Measurements from ENCODE around the gene EPB41L4A.
"Not testable (repeated sequence)": the region's sequence is repeated elsewhere in the genome, so short reads cannot be mapped to it uniquely, and the experiment has no call there.

EPB41L4A gene

DNA sequence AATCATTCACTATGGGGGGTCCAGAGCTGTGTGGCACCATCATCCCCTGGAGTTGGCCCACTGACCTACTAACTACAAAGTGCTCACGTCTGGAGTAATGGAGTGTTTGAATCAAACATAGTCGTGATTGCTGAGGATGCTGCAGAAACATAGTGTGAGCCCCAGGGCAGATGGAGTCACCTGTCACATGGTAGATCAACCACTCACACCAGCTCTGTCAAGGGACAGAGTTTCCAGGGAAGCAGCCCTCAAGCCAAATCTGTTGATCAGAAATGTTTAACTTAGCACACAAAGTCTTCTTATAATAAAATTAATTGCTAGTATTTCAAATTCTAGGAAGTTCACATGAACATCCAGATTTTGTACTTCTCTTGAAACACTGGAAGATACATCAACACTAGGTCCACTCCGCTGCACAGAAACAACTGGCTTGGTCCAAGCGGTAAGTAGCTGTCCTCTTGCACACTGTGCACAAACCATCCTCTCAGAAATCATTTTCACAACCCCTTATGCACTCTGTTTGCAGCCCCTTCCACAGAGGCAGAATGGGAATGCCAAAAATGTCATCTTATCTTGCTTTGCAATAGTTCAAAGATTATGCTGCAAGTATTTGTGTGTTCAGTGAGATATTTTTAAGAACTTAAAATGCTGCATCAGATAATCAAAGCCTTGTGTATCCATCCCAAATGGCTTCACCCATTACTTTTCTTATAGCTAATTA is 191.0 kb downstream of the EPB41L4A start:
- H3K27ac ChIP-seq, result no peak overlapping the region
- H3K4me2 ChIP-seq, result no peak overlapping the region
- H2AFZ ChIP-seq (ENCODE audit: low read depth), result no peak overlapping the region
- no peaks in the 10 kb centered on the region for H4K20me1 ChIP-seq (ENCODE audit: insufficient read depth)
- H3K4me1 ChIP-seq (ENCODE audit: low read depth, poor library complexity, severe bottlenecking), result no peaks in the 10 kb centered on the region
- H3K9ac ChIP-seq, result no peak overlapping the region
- no peaks in the 10 kb centered on the region for H3K79me2 ChIP-seq (ENCODE audit: insufficient read depth, low read depth)
- no peaks in the 10 kb centered on the region for H3K36me3 ChIP-seq (ENCODE audit: insufficient read depth)
- TF ChIP-seq, protein P1, sequence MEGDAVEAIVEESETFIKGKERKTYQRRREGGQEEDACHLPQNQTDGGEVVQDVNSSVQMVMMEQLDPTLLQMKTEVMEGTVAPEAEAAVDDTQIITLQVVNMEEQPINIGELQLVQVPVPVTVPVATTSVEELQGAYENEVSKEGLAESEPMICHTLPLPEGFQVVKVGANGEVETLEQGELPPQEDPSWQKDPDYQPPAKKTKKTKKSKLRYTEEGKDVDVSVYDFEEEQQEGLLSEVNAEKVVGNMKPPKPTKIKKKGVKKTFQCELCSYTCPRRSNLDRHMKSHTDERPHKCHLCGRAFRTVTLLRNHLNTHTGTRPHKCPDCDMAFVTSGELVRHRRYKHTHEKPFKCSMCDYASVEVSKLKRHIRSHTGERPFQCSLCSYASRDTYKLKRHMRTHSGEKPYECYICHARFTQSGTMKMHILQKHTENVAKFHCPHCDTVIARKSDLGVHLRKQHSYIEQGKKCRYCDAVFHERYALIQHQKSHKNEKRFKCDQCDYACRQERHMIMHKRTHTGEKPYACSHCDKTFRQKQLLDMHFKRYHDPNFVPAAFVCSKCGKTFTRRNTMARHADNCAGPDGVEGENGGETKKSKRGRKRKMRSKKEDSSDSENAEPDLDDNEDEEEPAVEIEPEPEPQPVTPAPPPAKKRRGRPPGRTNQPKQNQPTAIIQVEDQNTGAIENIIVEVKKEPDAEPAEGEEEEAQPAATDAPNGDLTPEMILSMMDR (conservative IDR thresholded peaks at IDR 0.05; ENCODE audit: low read depth, low read length), result no peak
- no peaks in the 10 kb centered on the region for H3K27me3 ChIP-seq (ENCODE audit: insufficient read depth, low read depth)
- H3K4me3 ChIP-seq (IDR thresholded peaks at IDR 0.05; ENCODE audit: insufficient read depth, low read depth, low read length), result no peak overlapping the region

DNA sequence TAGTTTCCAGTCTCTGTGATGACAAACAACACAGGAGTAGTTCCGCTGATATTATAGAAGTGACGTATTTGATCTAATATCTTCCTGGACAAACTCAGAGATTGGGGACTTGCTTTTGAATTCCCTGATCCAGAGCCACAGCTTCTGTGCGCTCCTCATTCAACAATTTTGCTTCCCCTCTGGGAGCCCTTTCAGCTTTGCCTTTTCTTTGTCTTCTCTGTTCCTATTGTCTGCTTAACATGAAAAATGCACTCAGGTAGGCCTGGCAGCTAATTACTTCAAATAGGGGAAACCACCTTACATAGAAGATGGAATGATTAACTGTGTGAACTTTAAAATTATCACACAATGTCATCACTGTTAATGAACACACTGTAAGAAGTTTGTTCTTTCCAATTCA is 192.9 kb downstream of the EPB41L4A start:
- no peak overlapping the region for H3K27ac ChIP-seq
- H3K4me2 ChIP-seq, result no peak overlapping the region
- no peak overlapping the region for H3K9ac ChIP-seq
- H3K4me3 ChIP-seq (IDR thresholded peaks at IDR 0.05; ENCODE audit: insufficient read depth, low read depth, low read length), result no peak overlapping the region
- no peaks in the 10 kb centered on the region for H4K20me1 ChIP-seq (ENCODE audit: insufficient read depth)
- H3K27me3 ChIP-seq (ENCODE audit: insufficient read depth, low read depth), result no peaks in the 10 kb centered on the region
- H3K4me1 ChIP-seq (ENCODE audit: low read depth, poor library complexity, severe bottlenecking), result no peaks in the 10 kb centered on the region
- H2AFZ ChIP-seq (ENCODE audit: low read depth), result no peak overlapping the region
- TF ChIP-seq, protein P1 (conservative IDR thresholded peaks at IDR 0.05; ENCODE audit: low read depth, low read length), result no peak
- H3K36me3 ChIP-seq (ENCODE audit: insufficient read depth), result no peaks in the 10 kb centered on the region
- no peaks in the 10 kb centered on the region for H3K79me2 ChIP-seq (ENCODE audit: insufficient read depth, low read depth)

DNA sequence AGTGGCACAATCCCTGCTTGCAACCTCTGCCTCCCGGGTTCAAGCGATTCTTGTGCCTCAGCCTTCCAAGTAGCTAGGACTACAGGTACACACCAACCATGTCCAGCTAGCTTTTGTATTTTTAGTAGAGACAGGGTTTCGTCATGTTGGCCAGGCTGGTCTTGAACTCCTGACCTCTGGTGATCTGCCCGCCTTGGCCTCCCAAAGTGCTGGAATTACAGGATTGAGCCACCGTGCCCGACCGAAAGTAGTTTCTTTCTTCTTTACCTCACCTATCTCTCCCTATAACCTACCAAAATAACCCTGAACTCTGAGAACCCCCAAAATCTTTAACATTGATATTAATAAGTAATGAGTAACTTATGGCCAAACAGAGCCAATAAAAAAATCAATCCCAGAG is 196.1 kb downstream of the EPB41L4A start:
- H3K4me2 ChIP-seq; H3K79me2 ChIP-seq (ENCODE audit: insufficient read depth, low read depth): not testable (repeated sequence)

DNA sequence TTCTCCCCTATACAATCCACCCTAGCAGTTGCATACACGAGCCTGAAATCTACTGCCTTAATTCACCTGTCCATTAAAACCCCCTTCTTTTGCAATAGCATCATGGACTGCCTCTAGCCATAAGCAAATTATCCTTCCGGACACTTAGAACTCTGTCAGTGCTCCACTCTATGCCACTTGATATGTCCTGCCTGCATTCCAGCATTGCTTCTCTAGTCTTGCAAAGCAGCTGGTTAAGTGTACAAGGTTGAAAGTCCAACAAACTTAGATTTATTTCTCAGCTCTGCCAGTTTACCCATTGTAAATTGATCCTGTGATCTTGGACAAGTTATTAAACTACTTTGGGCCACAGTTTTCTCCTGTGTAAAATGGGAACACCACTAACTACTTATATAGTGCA is 197.9 kb downstream of the EPB41L4A start:
- H3K9ac ChIP-seq, result no peak overlapping the region
- H3K27ac ChIP-seq, result no peak overlapping the region
- H3K27me3 ChIP-seq (ENCODE audit: insufficient read depth, low read depth), result no peaks in the 10 kb centered on the region
- H3K4me3 ChIP-seq (IDR thresholded peaks at IDR 0.05; ENCODE audit: insufficient read depth, low read depth, low read length), result no peak overlapping the region
- H3K79me2 ChIP-seq (ENCODE audit: insufficient read depth, low read depth), result no peaks in the 10 kb centered on the region
- no peak overlapping the region for H3K4me2 ChIP-seq
- H2AFZ ChIP-seq (ENCODE audit: low read depth), result no peak overlapping the region
- TF ChIP-seq, protein P1 (conservative IDR thresholded peaks at IDR 0.05; ENCODE audit: low read depth, low read length), result no peak
- no peaks in the 10 kb centered on the region for H4K20me1 ChIP-seq (ENCODE audit: insufficient read depth)
- H3K36me3 ChIP-seq (ENCODE audit: insufficient read depth), result no peaks in the 10 kb centered on the region
- no peaks in the 10 kb centered on the region for H3K4me1 ChIP-seq (ENCODE audit: low read depth, poor library complexity, severe bottlenecking)

More for the DNA sequence above, 196.1 kb downstream of the EPB41L4A start:
- not testable (repeated sequence) for H2AFZ ChIP-seq (ENCODE audit: low read depth); H3K4me3 ChIP-seq (IDR thresholded peaks at IDR 0.05; ENCODE audit: insufficient read depth, low read depth, low read length); H3K36me3 ChIP-seq (ENCODE audit: insufficient read depth); H4K20me1 ChIP-seq (ENCODE audit: insufficient read depth); H3K27me3 ChIP-seq (ENCODE audit: insufficient read depth, low read depth); H3K4me1 ChIP-seq (ENCODE audit: low read depth, poor library complexity, severe bottlenecking); H3K9ac ChIP-seq; H3K27ac ChIP-seq

DNA sequence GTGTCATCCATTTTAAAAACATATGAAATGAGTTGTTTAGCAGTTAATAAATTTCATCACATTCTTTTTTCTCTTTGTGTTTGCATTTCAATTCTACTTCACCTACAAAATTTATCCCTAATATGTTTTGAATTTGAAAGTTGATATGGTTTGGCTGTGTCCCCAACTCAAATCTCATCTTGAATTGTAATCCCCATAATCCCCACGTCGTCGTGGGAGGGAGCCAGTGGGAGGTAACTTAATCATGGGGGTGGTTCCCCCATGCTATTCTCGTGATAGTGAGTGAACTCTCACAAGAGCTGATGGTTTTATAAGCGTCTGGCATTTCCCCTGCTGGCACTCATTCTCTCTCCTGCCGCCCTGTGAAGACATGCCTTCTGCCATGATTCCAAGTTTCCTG is 200.1 kb downstream of the EPB41L4A start:
- Histone ChIP-seq H3K27me3 (ENCODE audit: insufficient read depth, low read depth) (no peaks in the 10 kb centered on the region), H3K4me3 (IDR thresholded peaks at IDR 0.05; ENCODE audit: insufficient read depth, low read depth, low read length) (no peak overlapping the region), H3K79me2 (ENCODE audit: insufficient read depth, low read depth) (no peaks in the 10 kb centered on the region), H4K20me1 (ENCODE audit: insufficient read depth) (no peaks in the 10 kb centered on the region), H2AFZ (ENCODE audit: low read depth) (no peak overlapping the region), H3K36me3 (ENCODE audit: insufficient read depth) (no peaks in the 10 kb centered on the region), H3K9ac (no peak overlapping the region), H3K4me2 (no peak overlapping the region), H3K4me1 (ENCODE audit: low read depth, poor library complexity, severe bottlenecking) (no peaks in the 10 kb centered on the region), H3K27ac (no peak overlapping the region)
- TF ChIP-seq, protein P1 (conservative IDR thresholded peaks at IDR 0.05; ENCODE audit: low read depth, low read length), result no peak

All from KMS-11 (cell line).